ENCODE data around the gene VAV2.

VAV2 gene

GRCh38 chr9:133928248-133928764, 63.8 kb downstream of the VAV2 start:
- no peak for TF ChIP-seq ZC3H10 (CRISPR knock-in tag; IDR thresholded peaks at IDR 0.05)
- TF ChIP-seq CSRNP3 (CRISPR knock-in tag; IDR thresholded peaks at IDR 0.05), result no peak
- no peak for TF ChIP-seq ISL1 (CRISPR knock-in tag; IDR thresholded peaks at IDR 0.05)
- no peak for TF ChIP-seq ZNF70 (CRISPR knock-in tag; IDR thresholded peaks at IDR 0.05)
- TF ChIP-seq GLIS3 (CRISPR knock-in tag; IDR thresholded peaks at IDR 0.05), result no peak
- no peak for TF ChIP-seq SNAI2 (CRISPR knock-in tag; IDR thresholded peaks at IDR 0.05)
- no peak for TF ChIP-seq ZFP3 (CRISPR knock-in tag; IDR thresholded peaks at IDR 0.05)
- no peak for TF ChIP-seq OSR1 (CRISPR knock-in tag; IDR thresholded peaks at IDR 0.05)
- TF ChIP-seq ARNTL (CRISPR knock-in tag; IDR thresholded peaks at IDR 0.05; ENCODE audit: borderline replicate concordance, low read depth), result no peak
- no peak for TF ChIP-seq CREB5 (CRISPR knock-in tag; IDR thresholded peaks at IDR 0.05; ENCODE audit: low read depth)
- TF ChIP-seq PATZ1 (CRISPR knock-in tag; IDR thresholded peaks at IDR 0.05; ENCODE audit: borderline replicate concordance), result no peak
- no peak for TF ChIP-seq BACH2 (CRISPR knock-in tag; IDR thresholded peaks at IDR 0.05; ENCODE audit: borderline replicate concordance)
- no peak for TF ChIP-seq TCF4 (CRISPR knock-in tag; IDR thresholded peaks at IDR 0.05; ENCODE audit: borderline replicate concordance)
- TF ChIP-seq ESRRG (CRISPR knock-in tag; IDR thresholded peaks at IDR 0.05), result no peak
- no peak for TF ChIP-seq PPARA (CRISPR knock-in tag; IDR thresholded peaks at IDR 0.05; ENCODE audit: borderline replicate concordance)
- TF ChIP-seq TSHZ2 (CRISPR knock-in tag; IDR thresholded peaks at IDR 0.05), result no peak
- TF ChIP-seq ZFP30 (CRISPR knock-in tag; IDR thresholded peaks at IDR 0.05), result no peak
- no peak for TF ChIP-seq POU6F1 (CRISPR knock-in tag; IDR thresholded peaks at IDR 0.05; ENCODE audit: borderline replicate concordance, low read depth)
- no peak for TF ChIP-seq TOX (CRISPR knock-in tag; IDR thresholded peaks at IDR 0.05; ENCODE audit: borderline replicate concordance)
- no peak for ATAC-seq

GRCh38 chr9:133927041-133927440, 65.1 kb downstream of the VAV2 start:
- TF ChIP-seq TOX (CRISPR knock-in tag; IDR thresholded peaks at IDR 0.05; ENCODE audit: borderline replicate concordance) (no peak), BACH2 (CRISPR knock-in tag; IDR thresholded peaks at IDR 0.05; ENCODE audit: borderline replicate concordance) (no peak), ARNTL (CRISPR knock-in tag; IDR thresholded peaks at IDR 0.05; ENCODE audit: borderline replicate concordance, low read depth) (no peak), POU6F1 (CRISPR knock-in tag; IDR thresholded peaks at IDR 0.05; ENCODE audit: borderline replicate concordance, low read depth) (no peak), ZFP3 (CRISPR knock-in tag; IDR thresholded peaks at IDR 0.05) (no peak), ISL1 (CRISPR knock-in tag; IDR thresholded peaks at IDR 0.05) (no peak), RARB (CRISPR knock-in tag; IDR thresholded peaks at IDR 0.05) (no peak), CREB5 (CRISPR knock-in tag; IDR thresholded peaks at IDR 0.05; ENCODE audit: low read depth) (no peak), ZNF8 (CRISPR knock-in tag; IDR thresholded peaks at IDR 0.05) (no peak), PPARA (CRISPR knock-in tag; IDR thresholded peaks at IDR 0.05; ENCODE audit: borderline replicate concordance) (no peak), ZNF565 (CRISPR knock-in tag; conservative IDR thresholded peaks at IDR 0.05; ENCODE audit: low read depth) (no peak), ZFP30 (CRISPR knock-in tag; IDR thresholded peaks at IDR 0.05) (no peak), GLIS3 (CRISPR knock-in tag; IDR thresholded peaks at IDR 0.05) (no peak), TCF4 (CRISPR knock-in tag; IDR thresholded peaks at IDR 0.05; ENCODE audit: borderline replicate concordance) (no peak), CSDC2 (CRISPR knock-in tag; IDR thresholded peaks at IDR 0.05) (no peak), ZC3H10 (CRISPR knock-in tag; IDR thresholded peaks at IDR 0.05) (no peak), SNAI2 (CRISPR knock-in tag; IDR thresholded peaks at IDR 0.05) (no peak)
- ATAC-seq, result no peak; the same call in 2 of the 3 replicates
